SK-N-SH (cell line): Measurements from ENCODE around the gene KRTAP10-2. TPM values are rescaled to one million over a fixed set of nuclear protein-coding genes. Genes with fewer than 3 reads are reported as not detected.

Source experiments
- CTCF ChIA-PET: fragments of 300-600, 350-600 bp; formaldehyde crosslinking; extraction: SDS; loops from one replicate; lab custom pipeline; 2021; lab: Yijun Ruan, JAX
- POLR2A ChIA-PET: fragments of 350-600 bp; sonication (Branson Sonifier 250); formaldehyde crosslinking; extraction: SDS; loops from one replicate; lab custom pipeline; 2020; ENCODE audit warnings: antibody characterized with exemption, inconsistent platforms; lab: Yijun Ruan, JAX
- DNase-seq: peaks from one replicate; pipeline ENCODE4 v3.0.0; 2012
- H2AFZ ChIP-seq: fragments of 200-600 bp; sonication (generic); 2 replicates; pipeline ENCODE4 v1.8.1; 2016; ENCODE audit warnings: antibody characterized with exemption, mild to moderate bottlenecking, low read depth
- H3F3A ChIP-seq: fragments of 200-600 bp; sonication (generic); replicated peaks from 2 replicates; pipeline ENCODE3; 2016; ENCODE audit warnings: antibody characterized with exemption, mild to moderate bottlenecking; ENCODE audit not compliant: insufficient read depth
- H3K27ac ChIP-seq, 2 experiments: fragments of 200-500 bp in 1 of 2; fragments of 200-600 bp in 1 of 2; sonication (Bioruptor generic) in 1 of 2; sonication (generic), shearing (Covaris generic) in 1 of 2; 2 replicates each; pipeline versions ENCODE4 v1.5.1 to v1.6.1; 2014 to 2016; ENCODE audit warnings: low read depth in 2 of 2, inconsistent platforms in 1 of 2, low read length in 1 of 2, mild to moderate bottlenecking in 1 of 2, mixed read lengths in 1 of 2
- H3K27me3 ChIP-seq: fragments of 200-600 bp; sonication (generic), shearing (Covaris generic); 2 replicates; pipeline ENCODE4 v1.6.1; 2016; ENCODE audit warnings: mixed run types; ENCODE audit not compliant: insufficient read depth
- H3K36me3 ChIP-seq, 2 experiments: fragments of 200-500 bp in 1 of 2; fragments of 200-600 bp in 1 of 2; sonication (Bioruptor generic) in 1 of 2; sonication (generic) in 1 of 2; replicated peaks in 1 of 2; 2 replicates each; pipeline versions ENCODE3 to v1.5.1; 2014 to 2016; ENCODE audit warnings: low read length in 1 of 2, mild to moderate bottlenecking in 1 of 2; ENCODE audit not compliant: insufficient read depth in 2 of 2, control insufficient read depth in 1 of 2
- H3K4me1 ChIP-seq, 2 experiments: fragments of 200-500 bp in 1 of 2; fragments of 200-600 bp in 1 of 2; sonication (Bioruptor generic) in 1 of 2; sonication (generic), shearing (Covaris generic) in 1 of 2; 2 replicates each; pipeline versions ENCODE4 v1.5.1 to v1.6.1; 2014 to 2016; ENCODE audit warnings: low read depth in 1 of 2, low read length in 1 of 2, mixed run types in 1 of 2; ENCODE audit not compliant: insufficient read depth in 2 of 2, control insufficient read depth in 1 of 2
- H3K4me2 ChIP-seq: fragments of 200-600 bp; sonication (generic), shearing (Covaris generic); 2 replicates; pipeline ENCODE4 v1.6.1; 2017; ENCODE audit warnings: mixed run types
- H3K4me3 ChIP-seq, 2 experiments: fragments of 200-500 bp in 1 of 2; fragments of 200-600 bp in 1 of 2; sonication (Bioruptor generic) in 1 of 2; sonication (generic), shearing (Covaris generic) in 1 of 2; 2 replicates each; pipeline versions ENCODE4 v1.5.1 to v1.8.1; 2014 to 2016; ENCODE audit warnings: low read depth in 2 of 2, inconsistent platforms in 1 of 2, low read length in 1 of 2, mild to moderate bottlenecking in 1 of 2, mixed read lengths in 1 of 2, moderate library complexity in 1 of 2
- H3K79me2 ChIP-seq: fragments of 200-600 bp; sonication (generic); 2 replicates; pipeline ENCODE4 v1.8.1; 2017; ENCODE audit warnings: mild to moderate bottlenecking; ENCODE audit not compliant: insufficient read depth
- H3K9ac ChIP-seq: fragments of 200-600 bp; sonication (generic); 2 replicates; pipeline ENCODE4 v1.6.1; 2017; ENCODE audit warnings: mixed run types
- H3K9me2 ChIP-seq: fragments of 200-600 bp; sonication (generic); 2 replicates; pipeline ENCODE4 v1.6.1; 2017; ENCODE audit warnings: mixed run types
- H3K9me3 ChIP-seq: fragments of 200-600 bp; sonication (generic); 2 replicates; pipeline ENCODE4 v1.6.1; 2017; ENCODE audit warnings: mixed run types, mild to moderate bottlenecking, moderate library complexity
- H4K20me1 ChIP-seq: fragments of 200-600 bp; sonication (generic); 2 replicates; pipeline ENCODE4 v1.6.1; 2017; ENCODE audit warnings: mild to moderate bottlenecking, mixed run types; ENCODE audit not compliant: insufficient read depth
- CTCF ChIP-seq: fragments of 200-600 bp; sonication (generic); IDR thresholded peaks from 2 replicates; pipeline ENCODE4 v1.6.1; 2017; ENCODE audit warnings: antibody characterized with exemption, mild to moderate bottlenecking, moderate library complexity
- IRF3 ChIP-seq: fragments of 150-350 bp; IDR thresholded peaks from 2 replicates; pipeline ENCODE4 v1.6.1; 2016; ENCODE audit warnings: mild to moderate bottlenecking, low read depth, low read length
- NRF1 ChIP-seq: IDR thresholded peaks from 2 replicates; pipeline ENCODE4 v1.6.1; 2012; ENCODE audit warnings: low read depth, mild to moderate bottlenecking, low read length
- PBX3 ChIP-seq: IDR thresholded peaks from 2 replicates; pipeline ENCODE4; 2012
- RFX5 ChIP-seq: IDR thresholded peaks from 2 replicates; pipeline ENCODE4 v1.6.1; 2012; ENCODE audit warnings: mild to moderate bottlenecking, improper control_type of control experiment, low read length
- TAF1 ChIP-seq: IDR thresholded peaks from 2 replicates; pipeline ENCODE4 v1.6.1; 2012; ENCODE audit warnings: low read depth, mild to moderate bottlenecking, low read length, moderate library complexity, borderline replicate concordance
- WGBS: methylation state at CpG from one replicate; pipeline ENCODE4 v1.1.6; 2017; ENCODE audit warnings: low lambda C conversion rate; 5-methylcytosine and 5-hydroxymethylcytosine counted together
- polyA plus RNA-seq, 3 experiments: library from polyadenylated mRNA; depleted of rRNA; stranded (reverse); fragments of >200 nt; gene quantifications; 2 replicates each; pipeline ENCODE4 v1.2.3, GENCODE V29; 2012

The KRTAP10-2 gene
- polyA plus RNA-seq, 1 of the 3 experiments (the other 2 are of a cell fraction): not detected

GRCh38 chr21:44513389-44514217 is 37.7 kb downstream of the KRTAP10-2 start:
- DNase-seq: no peak
- Histone ChIP-seq H3K4me2 (no peak overlapping the region), H3K36me3 (no peaks in the 10 kb centered on the region), H2AFZ (no peak overlapping the region), H3K9me3 (no peaks in the 10 kb centered on the region), H3K9me2 (no peaks in the 10 kb centered on the region), H3K79me2 (peaks cover 8% of the 10 kb centered on the region; the same call in 1 of the 2 replicates), H3K9ac (no peak overlapping the region), H3K4me1 (peaks cover 0 to 15% of the 10 kb centered on the region in 2 experiments; a peak in 1 of 4 replicates), H3K4me3 (no peak overlapping the region), H3K27ac (no peak overlapping the region), H3F3A (no peaks in the 10 kb centered on the region), H3K27me3 (no peaks in the 10 kb centered on the region), H4K20me1 (no peaks in the 10 kb centered on the region)
- no peak for TF ChIP-seq CTCF
- no peak for TF ChIP-seq PBX3
- no peak for TF ChIP-seq RFX5
- no peak for TF ChIP-seq IRF3
- no peak for TF ChIP-seq NRF1
- CTCF ChIA-PET: interaction anchor here (1.3 kb wide), 1 partner anchor 280 kb away, joined by 4 read pairs; no protein-coding TSS in a partner anchor
- WGBS: 81% methylated on average over 9 of the region's 15 CpGs
- POLR2A ChIA-PET: no interaction called here

- WGBS: 45% methylated on average over 12 of the region's 21 CpGs
- CTCF ChIA-PET: interaction anchor here (0.9 kb wide), 1 partner anchor 280 kb away, joined by 3 read pairs; no protein-coding TSS in a partner anchor
Observed at GRCh38 chr21:44512496-44513388, 38.6 kb downstream of the KRTAP10-2 start.

More at GRCh38 chr21:44512496-44513388, 38.6 kb downstream of the KRTAP10-2 start:
- Histone ChIP-seq H3K4me3 (no peak overlapping the region), H3K9me2 (no peaks in the 10 kb centered on the region), H3K9ac (no peak overlapping the region), H4K20me1 (no peaks in the 10 kb centered on the region), H3K4me1 (peaks cover 0 to 9% of the 10 kb centered on the region in 2 experiments; a peak in 1 of 4 replicates), H3K79me2 (no peaks in the 10 kb centered on the region), H2AFZ (no peak overlapping the region), H3K4me2 (no peak overlapping the region), H3F3A (no peaks in the 10 kb centered on the region), H3K27ac (no peak overlapping the region), H3K36me3 (no peaks in the 10 kb centered on the region), H3K27me3 (0 out of 2 replicates have a peak, but pooled peaks cover 4% of the 10 kb centered on the region), H3K9me3 (no peaks in the 10 kb centered on the region)
- no peak for TF ChIP-seq TAF1
- POLR2A ChIA-PET: no interaction called here
- no peak for DNase-seq
